SKM-1 (cell line): ENCODE results near the gene LPP.
A peak's percentile ranks its signal among the peaks of the same experiment; 100 is the strongest.
"Not testable (repeated sequence)": the region's sequence is repeated elsewhere in the genome, so short reads cannot be mapped to it uniquely, and the experiment has no call there.

Experiments used
- DNase-seq: peaks from one replicate; lab custom pipeline; 2025; ENCODE audit not compliant: unreplicated experiment; lab: John Stamatoyannopoulos, UW

LPP gene

DNA sequence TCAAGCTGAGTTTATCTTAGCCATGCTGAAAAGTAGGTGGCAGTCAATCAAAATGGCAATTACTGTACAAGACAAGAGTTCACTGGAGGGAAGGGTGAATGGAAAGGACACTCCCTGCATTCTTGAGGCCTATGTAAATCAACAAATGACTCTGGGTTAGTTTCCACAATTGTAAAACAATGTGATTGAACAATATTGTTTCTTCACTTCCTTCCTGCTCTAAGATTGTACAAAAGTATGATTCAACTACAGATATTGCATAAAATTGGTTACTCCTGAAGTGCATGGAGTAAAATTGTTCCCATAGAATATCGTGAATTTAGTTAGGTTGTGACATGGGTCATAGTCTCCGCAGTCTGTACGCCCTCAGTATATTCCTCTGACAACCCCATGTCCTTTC, 277.6 kb downstream of the LPP start:
- DNase-seq: peak; percentile 17

DNA sequence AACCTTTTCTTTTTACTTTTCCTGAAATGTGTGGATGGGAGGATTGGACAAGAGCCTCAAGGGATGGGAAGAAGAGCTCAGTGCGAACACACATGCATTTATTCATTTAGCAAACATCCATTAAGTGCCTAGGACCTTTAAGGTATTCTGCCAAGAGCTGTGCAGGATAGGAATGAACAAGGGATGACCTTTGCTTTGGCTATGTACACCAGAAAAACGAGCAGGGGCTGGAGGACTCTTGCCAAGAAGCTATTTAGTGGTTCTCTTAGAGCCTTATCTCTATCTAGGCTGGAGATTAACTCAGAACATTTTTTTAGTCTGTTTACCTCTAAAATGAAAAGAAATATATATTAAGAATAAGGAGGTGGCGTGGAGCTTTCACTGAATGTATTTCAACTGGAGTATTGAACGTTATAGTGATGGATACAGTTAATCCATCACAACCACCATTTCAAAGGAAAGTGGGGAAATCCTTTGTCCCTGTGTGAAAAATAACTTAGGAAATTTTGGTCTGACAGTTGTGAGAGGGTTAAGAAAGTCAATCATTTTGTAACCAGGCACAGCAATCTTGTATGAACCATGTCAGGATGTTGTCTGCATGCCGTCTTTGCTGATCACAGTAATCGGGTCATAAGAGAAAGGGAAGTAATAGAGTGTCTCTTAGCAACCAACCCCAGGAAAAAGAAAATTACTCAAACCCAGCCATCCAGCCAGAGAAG, 279.0 kb downstream of the LPP start:
- peak; percentile 64 for DNase-seq

DNA sequence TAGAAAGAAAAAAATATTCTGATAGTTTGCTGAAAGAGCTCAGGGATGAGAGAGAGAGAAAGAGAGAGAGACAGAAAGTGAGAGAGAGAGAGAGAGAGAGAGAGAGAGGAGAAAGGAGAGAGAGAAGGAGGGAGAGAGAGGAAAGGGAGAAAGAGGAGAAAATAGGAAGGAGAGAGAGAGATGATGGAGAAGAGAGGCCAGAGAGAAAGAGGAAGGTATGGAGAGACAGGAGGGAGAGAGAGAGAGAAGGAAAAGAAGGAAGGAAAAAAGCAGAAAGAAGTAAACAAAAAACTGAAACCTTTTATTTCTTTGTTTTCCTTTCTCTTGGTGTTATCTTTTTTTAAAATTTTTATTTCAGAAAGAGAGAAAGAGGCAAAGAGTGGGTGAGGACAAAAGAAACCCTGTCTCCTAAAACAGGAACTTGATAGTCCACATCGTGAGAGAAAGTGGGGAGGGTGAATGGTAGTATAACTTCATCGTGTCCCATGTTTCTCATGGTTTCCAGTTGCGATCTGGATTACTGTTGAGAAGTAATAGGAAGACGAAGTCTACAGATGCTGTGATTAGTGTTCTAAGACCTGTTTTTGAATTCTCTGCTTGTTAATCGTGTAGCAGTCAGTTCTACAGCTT, 279.7 kb downstream of the LPP start:
- DNase-seq: no peak

DNA sequence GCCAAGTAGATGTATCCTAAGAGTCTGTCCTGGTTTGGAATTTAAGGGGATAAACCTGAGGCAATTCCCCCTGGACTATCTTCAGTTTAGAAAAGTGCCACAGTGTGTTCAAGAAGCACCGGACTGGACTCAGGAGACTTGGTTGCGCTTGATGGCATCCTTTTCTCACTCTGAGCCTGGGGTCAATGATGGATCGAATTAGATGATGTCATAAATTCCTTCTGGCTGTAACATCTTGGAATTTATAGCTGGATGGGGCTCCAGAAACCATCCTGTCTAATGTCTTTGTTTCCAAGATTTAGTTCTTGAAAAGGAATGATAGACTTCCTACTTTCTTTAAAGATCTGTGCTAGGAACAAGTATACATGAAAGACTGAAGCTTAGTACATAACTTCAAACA, 280.6 kb downstream of the LPP start:
- no peak for DNase-seq

DNA sequence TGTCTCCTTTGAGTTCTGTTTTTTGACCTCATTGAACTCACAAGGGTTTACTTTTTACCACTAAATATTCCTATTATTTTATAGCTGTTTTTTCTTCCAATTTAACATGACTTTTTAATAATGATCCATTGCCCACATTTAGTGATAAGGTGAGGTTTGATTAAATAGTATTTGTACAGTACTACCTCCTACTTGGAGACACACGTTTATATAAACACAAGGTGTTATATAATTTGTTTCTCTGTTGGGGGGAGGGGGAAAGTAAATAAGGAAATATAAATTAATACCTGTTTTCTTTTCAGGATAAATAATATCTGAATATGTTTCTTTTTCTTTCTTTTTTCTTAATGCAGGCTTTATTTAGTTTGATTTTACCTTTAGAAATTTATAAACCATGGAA, 281.3 kb downstream of the LPP start:
- DNase-seq: no peak

DNA sequence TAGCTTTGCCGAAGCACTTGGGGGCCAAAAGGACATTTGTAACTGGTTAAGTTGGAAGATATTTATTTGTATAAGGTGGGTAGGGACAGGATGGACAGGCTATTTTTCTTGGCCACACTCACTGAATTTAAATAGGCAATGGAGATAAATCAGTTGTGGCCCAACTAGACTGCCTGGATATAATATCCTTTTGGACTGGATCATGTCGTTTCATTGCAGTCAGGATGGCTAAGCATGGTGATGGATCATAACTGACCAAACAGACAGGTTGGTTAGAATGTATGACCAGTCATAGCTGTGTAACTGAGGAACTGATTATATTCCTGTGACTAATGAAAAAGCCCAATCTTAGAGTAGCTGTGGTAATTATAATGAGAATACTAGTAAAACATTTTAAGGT, 284.0 kb downstream of the LPP start:
- no peak for DNase-seq

DNA sequence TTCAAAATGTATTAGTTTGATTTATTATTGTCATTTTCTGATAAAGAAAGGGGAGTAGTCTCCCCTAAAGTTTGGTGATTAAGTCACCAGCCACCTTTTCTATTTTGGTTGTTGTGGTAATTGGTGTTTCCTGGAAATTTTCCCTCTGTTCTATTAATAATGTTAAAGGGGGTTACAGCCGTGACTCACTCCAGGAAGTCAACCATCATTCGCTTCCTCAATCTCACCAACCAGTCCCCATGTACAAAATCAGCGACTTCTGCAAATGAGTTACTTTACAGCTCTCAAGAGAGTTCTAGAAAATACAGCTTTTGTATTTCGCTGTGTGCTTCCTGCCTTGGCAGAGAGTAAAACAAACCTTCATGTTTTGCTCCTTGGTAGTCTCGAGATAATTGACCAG, 285.1 kb downstream of the LPP start:
- peak; percentile 84 for DNase-seq

DNA sequence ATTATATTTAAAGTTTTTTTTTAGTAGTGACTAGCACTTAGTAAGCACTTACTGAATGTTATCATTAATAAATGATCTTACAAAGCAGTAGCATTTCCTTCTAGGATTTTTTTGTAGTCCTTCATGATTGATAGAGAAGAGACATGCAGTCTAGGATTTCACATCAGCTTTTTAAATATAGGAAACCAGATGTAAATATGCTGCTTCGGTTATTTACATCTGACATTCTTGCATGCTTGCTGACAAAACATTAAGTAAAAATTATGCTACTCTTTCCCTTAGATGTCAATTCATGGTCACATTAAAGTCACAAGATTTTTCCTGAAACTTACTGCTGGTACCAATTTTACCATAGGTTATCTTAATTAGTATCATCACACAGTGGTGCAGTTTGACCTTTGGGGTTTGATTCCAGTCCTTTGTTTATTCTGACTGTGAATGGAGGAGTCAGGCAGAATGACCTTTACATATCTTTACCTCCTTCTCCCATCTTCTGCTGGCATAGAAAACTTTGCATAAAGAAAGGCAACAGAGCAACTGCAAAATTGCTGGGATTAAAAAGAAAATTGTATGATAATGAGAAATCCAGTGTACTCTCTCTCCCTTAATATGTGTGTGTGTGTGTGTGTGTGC, 286.5 kb downstream of the LPP start:
- DNase-seq: no peak

DNA sequence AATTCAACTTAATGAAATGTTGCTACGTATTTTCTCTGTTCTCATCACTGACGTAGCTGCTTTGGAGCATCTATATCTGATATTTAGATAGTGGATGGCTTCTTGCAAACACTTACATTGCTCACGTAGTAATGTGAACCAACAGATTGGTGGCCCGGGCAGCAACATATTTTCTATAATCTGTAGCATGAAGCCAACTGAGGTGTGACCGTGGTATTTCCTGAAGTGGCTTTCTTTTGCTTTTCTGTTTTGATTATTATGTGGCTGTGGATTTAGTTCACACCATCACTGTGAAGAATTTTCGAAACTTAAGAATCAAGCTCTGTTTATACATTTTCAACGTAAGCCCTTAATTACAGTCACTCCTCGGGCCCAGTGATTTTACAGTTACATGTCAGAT, 288.5 kb downstream of the LPP start:
- no peak for DNase-seq

DNA sequence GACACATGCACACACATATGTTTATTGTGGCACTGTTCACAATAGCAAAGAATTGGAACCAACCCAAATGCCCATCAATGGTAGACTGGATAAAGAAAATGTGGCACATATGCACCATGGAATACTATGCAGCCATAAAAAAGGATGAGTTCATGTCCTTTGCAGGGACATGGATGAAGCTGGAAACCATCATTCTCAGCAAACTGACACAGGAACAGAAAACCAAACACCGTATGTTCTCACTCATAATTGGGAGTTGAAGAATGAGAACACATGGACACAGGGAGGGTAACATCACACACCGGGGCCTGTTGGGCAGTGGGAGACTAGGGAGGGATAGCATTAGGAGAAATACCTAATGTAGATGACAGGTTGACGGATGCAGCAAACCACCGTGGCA, 291.2 kb downstream of the LPP start:
- not testable (repeated sequence) for DNase-seq

DNA sequence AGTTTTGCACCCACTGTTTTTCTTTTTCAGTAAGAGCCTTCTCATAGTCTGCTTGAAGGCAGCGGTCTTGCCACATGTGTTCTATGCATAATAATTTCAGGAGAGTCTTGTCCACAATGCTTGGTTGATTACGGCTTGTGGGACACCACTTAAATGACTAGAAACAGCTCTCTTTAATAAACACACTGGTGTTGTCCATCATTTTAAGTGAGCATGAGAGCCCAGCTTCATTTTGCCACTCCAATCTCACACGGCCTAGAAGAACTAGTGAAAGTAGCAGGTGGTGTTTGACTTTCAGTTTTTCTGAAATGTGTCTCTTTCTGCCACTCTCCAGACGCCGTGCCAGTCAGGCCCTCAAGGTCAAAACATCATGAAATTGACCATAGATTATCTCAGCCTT, 292.1 kb downstream of the LPP start:
- DNase-seq: no peak

DNA sequence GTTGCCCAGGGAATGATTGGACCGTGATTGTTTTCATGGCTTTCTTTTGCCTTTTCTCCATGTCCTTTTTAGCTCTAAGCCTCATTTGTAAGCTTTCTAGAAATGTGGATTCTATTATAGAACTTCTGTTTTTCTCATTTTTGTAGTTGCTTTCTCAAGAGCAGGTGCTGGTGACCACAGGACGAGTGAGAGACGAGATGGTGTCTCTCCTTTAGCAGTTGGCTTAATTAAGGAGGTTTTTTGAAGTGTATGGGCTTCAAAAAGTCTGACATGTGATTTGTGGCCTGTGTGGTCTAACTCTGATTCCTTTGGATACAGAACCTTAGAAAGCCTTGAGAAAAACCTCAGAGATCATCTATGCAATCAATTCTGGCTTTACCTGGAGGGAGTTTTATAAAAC, 292.8 kb downstream of the LPP start:
- no peak for DNase-seq

DNA sequence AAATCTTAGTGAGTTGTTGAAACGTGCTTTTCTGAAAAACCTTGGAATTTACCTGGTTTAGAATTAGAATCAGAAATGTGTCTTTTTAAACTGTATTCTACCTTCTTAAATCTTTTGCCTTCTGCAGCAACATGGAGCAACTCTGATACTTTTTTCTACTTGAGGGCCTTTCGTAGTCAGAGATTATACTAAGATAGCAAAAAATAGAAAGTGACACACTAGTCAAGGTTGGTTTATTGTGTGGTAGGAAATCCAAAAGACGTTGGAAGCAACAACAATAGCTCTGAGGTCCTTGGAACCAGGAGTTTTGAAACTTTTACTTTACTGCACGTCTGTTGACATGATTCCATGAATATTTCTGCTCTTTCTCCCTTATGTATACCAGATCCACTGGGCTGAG, 294.9 kb downstream of the LPP start:
- DNase-seq: no peak

DNA sequence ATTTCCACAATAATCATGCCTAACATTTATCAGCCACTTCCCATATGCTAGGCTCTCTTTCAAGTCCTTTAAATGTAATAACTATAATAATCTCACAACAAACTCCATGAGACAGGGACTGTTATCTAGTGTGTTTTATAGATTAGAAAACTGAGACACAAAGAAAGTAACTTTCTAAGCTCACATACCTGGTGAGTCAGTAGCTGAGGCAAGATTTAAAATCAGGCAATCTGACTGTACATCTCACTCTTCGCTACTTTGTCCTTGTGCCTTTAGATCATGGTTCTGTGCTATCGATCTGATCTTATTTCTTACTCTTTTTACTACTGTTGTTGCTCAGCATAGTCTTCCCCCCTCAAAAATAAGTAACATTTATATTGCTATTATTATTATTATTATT, 295.5 kb downstream of the LPP start:
- DNase-seq: no peak

DNA sequence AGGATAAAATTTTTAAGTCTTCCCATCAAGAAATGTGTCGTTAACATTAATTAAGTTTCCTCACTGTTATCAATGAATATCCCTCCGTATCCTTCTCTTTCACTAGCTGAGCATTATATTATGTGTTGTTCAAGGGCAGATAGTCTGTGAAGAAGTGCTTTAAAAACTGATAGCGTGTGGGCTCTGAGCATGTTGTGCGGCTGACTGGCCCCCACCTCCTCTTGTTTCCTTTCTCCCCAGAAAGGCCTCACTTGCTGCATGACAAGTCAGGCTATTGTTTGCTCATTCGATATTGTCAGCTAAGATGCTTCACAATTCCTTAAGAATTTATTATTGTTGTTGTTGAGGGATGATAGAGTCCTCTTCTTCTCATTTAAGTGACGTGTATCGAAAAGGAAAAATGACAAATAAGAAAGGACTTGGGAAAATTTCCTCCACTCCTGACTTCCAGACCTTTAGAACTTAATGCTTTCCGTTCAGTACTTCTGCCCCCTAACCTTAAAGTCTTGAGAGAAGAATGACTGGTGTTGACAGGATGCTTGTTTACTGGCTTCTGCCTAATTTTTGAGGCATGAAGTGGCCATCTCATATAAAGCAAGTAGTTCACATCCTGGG, 298.3 kb downstream of the LPP start:
- no peak for DNase-seq

DNA sequence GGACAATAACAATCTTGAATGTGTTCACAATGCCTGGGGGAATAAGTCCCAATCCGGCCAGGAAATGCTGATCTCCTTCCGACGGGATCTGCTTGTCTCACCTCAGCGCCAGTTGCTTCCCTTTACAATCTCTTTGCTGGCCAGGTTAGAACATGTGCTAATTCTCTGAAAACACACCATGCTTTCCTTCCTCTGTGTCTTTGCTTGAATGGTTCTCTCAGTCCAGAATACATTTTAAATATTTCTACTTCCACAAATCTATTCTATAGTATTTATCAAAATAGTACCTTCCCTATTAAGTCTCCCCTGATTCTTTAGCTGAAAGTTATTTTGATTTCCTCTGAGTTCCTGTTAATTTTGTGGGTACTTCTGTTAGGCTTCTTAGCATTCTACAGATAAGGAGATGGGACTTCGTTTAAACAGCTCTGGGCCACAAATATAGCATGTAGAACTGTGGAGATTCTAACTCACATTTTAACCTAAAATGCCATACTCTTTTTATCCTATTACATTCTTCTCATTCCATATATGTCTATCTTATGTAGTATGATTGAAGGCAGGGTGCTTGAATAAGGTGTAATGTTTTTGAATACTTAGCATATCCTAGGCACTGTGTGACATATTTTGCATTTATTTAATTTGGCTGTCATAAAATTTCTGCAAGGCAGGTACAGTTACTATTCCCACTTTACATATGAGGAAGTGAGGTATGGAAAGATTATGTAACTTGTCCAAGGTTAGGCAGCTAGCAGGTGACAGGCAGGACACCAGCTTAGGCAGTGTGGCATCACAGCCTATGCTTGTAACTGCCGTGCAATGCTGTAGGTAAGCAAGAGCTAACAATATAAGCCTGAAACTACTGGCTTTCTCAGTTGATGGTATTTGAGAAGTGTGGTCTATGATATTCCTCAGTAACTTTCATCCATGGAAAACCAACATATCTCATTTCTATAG, 299.8 kb downstream of the LPP start:
- DNase-seq: no peak

DNA sequence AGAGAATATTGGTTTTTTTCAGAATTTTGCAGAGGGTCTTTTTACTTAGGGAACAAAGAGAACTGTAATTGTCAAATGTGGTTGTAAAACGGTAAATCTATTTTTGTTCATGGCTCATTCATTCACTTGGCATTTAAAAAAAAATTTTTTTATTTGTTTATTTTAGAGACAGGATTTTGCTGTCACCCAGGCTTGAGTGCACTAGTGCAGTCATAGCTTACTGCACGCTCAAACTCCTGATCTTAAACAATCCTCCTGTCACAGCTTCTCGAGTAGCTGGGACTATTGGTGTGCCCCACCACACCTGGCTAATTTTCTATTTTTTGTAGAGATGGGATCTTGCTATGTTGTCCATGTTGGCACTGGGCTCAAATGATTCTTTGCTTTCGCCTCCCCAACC, 301.8 kb downstream of the LPP start:
- DNase-seq: no peak

DNA sequence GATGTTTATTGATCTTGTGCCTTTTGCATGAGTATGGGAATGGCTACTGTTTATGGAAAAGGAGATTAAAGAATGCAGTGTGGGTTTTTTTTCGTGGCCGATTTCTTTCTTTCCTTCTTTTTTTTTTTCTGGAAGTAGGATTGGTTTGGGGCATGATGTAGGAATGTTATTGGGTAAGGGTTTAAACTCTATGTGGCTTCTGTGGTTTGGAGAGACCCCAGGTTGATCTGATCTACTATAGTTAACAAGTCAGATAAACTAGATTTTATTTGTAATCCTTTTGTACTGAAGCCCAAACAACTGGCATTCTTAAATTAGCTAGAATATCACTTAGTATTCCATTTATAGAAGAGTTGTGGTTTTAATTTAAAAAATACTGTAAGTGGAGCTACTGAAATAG, 304.8 kb downstream of the LPP start:
- no peak for DNase-seq

DNA sequence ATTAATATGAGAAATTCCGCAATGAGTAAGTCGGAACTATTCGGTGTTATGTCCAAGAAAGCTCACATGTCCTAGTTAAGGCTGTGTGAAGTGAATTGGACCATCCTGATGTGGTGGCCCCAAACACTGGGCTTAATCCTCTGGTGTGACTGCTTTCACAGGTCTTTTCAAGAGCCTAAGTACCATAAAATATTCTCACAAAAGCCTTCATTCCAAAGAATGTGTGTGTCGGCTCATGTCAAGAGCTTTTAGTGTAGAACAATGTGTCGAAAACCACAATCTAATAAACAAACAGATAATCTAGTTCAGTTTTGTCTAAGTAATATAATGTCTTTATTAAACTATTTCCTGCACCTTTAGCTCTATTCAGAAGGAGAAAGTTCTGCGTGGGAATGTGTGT, 311.4 kb downstream of the LPP start:
- DNase-seq: no peak

DNA sequence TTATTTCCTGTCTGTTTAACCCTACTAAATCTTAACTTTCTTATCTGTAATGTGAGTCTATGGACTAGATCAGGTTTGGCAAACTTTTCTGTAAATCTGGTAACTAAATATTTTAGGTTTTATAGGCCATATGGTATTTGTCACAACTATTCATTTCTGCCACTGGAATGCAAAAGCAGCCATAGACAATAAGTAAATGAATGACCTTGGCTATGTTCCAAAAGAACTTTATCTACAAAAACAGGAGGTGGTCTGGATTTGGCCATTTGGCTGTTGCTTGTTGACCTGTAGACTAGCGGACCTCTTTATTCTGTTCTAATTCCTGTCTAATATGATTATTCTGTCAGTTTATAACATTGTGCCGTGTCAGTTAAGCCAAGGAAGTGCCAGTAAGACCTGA, 314.2 kb downstream of the LPP start:
- DNase-seq: no peak

DNA sequence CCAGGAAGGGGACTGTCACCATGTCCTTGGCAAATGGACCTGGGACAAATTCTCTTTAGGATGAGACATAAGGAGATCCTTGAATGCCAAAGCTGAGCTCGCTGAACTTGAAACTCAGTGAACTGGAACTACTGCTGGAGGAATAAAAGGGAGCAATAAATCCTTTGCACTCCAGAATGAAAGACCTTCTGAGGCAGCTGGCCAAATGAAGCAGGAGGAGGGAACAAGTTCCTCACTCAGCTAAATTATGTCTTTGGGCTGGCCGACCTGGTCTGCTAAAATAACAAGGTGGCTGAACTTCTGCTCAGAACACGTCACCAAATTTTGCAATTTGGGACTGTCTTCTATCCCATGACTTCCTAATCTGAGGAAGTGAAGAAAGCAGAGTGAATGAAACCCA, 314.7 kb downstream of the LPP start:
- no peak for DNase-seq
